HEK293T (cell line): ENCODE measurements around the gene BANK1.
"Not testable (repeated sequence)": the region's sequence is repeated elsewhere in the genome, so short reads cannot be mapped to it uniquely, and the experiment has no call there.

ENCODE experiments used
- CTCF ChIA-PET: fragments of 350-600 bp; formaldehyde crosslinking; extraction: SDS; loops from one replicate; lab custom pipeline; 2021; ENCODE audit warnings: antibody characterized with exemption, inconsistent platforms; lab: Yijun Ruan, JAX
- POLR2A ChIA-PET: fragments of 350-600 bp; formaldehyde crosslinking; extraction: SDS; loops from one replicate; lab custom pipeline; 2020; ENCODE audit warnings: antibody characterized with exemption, inconsistent platforms; lab: Yijun Ruan, JAX
- DNase-seq: peaks from one replicate; pipeline ENCODE4 v3.0.0; 2012; ENCODE audit warnings: mixed read lengths; ENCODE audit errors: extremely low spot score
- ARNT ChIP-seq: fragments of 450-650 bp; IDR thresholded peaks from 2 replicates; pipeline ENCODE4 v1.6.1; 2017; ENCODE audit warnings: mild to moderate bottlenecking
- BHLHE40 ChIP-seq: fragments of 450-650 bp; IDR thresholded peaks from 2 replicates; pipeline ENCODE4 v1.6.1; 2016; ENCODE audit warnings: mild to moderate bottlenecking, moderate library complexity, borderline replicate concordance
- CTBP1 ChIP-seq: fragments of 450-650 bp; IDR thresholded peaks from 2 replicates; pipeline ENCODE4 v1.6.1; 2016; ENCODE audit warnings: borderline replicate concordance
- ELF4 ChIP-seq: fragments of 450-650 bp; IDR thresholded peaks from 2 replicates; pipeline ENCODE4 v1.6.1; 2017; ENCODE audit warnings: antibody characterized with exemption
- FOXA1 ChIP-seq: fragments of 450-650 bp; IDR thresholded peaks from 2 replicates; pipeline ENCODE4 v1.6.1; 2016; ENCODE audit warnings: mild to moderate bottlenecking
- FOXK2 ChIP-seq: fragments of 450-650 bp; IDR thresholded peaks from 2 replicates; pipeline ENCODE4 v1.6.1; 2016; ENCODE audit warnings: mild to moderate bottlenecking
- FOXM1 ChIP-seq: fragments of 450-650 bp; IDR thresholded peaks from 2 replicates; pipeline ENCODE4 v1.6.1; 2017; ENCODE audit warnings: mild to moderate bottlenecking, borderline replicate concordance
- HDGF ChIP-seq: fragments of 450-650 bp; IDR thresholded peaks from 2 replicates; pipeline ENCODE4 v1.6.1; 2017; ENCODE audit warnings: antibody characterized with exemption, borderline replicate concordance
- L3MBTL2 ChIP-seq: fragments of 450-650 bp; conservative IDR thresholded peaks from 2 replicates; pipeline ENCODE4 v1.6.1; 2016; ENCODE audit warnings: mild to moderate bottlenecking
- LEF1 ChIP-seq: fragments of 450-650 bp; IDR thresholded peaks from 2 replicates; pipeline ENCODE4 v1.6.1; 2017; ENCODE audit warnings: mild to moderate bottlenecking, borderline replicate concordance
- NFRKB ChIP-seq: fragments of 450-650 bp; IDR thresholded peaks from 2 replicates; pipeline ENCODE4 v1.6.1; 2016; ENCODE audit warnings: mild to moderate bottlenecking, moderate library complexity
- SP1 ChIP-seq: fragments of 450-650 bp; IDR thresholded peaks from 2 replicates; pipeline ENCODE4 v1.6.1; 2017
- SUZ12 ChIP-seq: fragments of 450-650 bp; IDR thresholded peaks from 2 replicates; pipeline ENCODE4 v1.6.1; 2016; ENCODE audit warnings: mild to moderate bottlenecking
- TARDBP ChIP-seq: fragments of 450-650 bp; IDR thresholded peaks from 2 replicates; pipeline ENCODE4 v1.6.1; 2016
- ZNF384 ChIP-seq: fragments of 450-650 bp; IDR thresholded peaks from 2 replicates; pipeline ENCODE4 v1.6.1; 2016
- TF ChIP-seq, protein P1 (sequence below): fragments of 450-650 bp; IDR thresholded peaks from 2 replicates; pipeline ENCODE4 v1.6.1; 2016

Gene BANK1

GRCh38 chr4:101871962-101872676 lies 81.6 kb downstream of the BANK1 start:
- ChIA-PET CTCF (no interaction called here), POLR2A (no interaction called here)
- TF ChIP-seq HDGF (no peak), ELF4 (no peak), LEF1 (no peak), CTBP1 (no peak), FOXM1 (no peak), BHLHE40 (no peak), FOXK2 (no peak), ZNF384 (no peak), ARNT (no peak), SUZ12 (no peak), L3MBTL2 (no peak), TARDBP (no peak), FOXA1 (no peak), NFRKB (no peak), SP1 (no peak)
- TF ChIP-seq, protein P1, sequence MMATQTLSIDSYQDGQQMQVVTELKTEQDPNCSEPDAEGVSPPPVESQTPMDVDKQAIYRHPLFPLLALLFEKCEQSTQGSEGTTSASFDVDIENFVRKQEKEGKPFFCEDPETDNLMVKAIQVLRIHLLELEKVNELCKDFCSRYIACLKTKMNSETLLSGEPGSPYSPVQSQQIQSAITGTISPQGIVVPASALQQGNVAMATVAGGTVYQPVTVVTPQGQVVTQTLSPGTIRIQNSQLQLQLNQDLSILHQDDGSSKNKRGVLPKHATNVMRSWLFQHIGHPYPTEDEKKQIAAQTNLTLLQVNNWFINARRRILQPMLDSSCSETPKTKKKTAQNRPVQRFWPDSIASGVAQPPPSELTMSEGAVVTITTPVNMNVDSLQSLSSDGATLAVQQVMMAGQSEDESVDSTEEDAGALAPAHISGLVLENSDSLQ = no peak
- no peak for DNase-seq

GRCh38 chr4:101885574-101885973 lies 95.0 kb downstream of the BANK1 start:
- ChIA-PET CTCF (no interaction called here), POLR2A (no interaction called here)
- TF ChIP-seq, protein P1 = no peak
- no peak for TF ChIP-seq BHLHE40
- no peak for TF ChIP-seq FOXM1
- no peak for TF ChIP-seq ARNT
- no peak for TF ChIP-seq SUZ12
- no peak for TF ChIP-seq HDGF
- DNase-seq = no peak

DNA sequence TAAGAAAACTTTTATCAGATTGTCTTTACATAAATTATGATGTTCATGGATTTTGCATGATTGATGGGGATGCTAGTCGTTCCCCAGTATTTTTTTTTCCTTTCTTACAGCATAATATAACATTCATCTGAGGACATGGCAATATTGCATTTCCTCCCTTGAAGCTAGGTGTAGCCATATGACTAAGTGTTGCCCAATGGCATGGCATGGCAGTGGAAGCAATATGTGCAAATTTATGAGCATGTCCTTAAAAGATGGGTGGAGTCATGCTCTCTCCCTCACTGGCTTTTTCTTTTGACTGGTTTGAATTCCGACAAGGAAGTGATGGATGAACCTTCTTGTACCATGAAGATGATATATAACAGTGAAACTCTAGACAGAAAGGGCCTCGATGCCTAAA lies 96.3 kb downstream of the BANK1 start:
- ChIA-PET CTCF (no interaction called here), POLR2A (no interaction called here)
- no peak for DNase-seq
- no peak for TF ChIP-seq ZNF384
- TF ChIP-seq CTBP1 = no peak
- TF ChIP-seq HDGF = no peak

DNA sequence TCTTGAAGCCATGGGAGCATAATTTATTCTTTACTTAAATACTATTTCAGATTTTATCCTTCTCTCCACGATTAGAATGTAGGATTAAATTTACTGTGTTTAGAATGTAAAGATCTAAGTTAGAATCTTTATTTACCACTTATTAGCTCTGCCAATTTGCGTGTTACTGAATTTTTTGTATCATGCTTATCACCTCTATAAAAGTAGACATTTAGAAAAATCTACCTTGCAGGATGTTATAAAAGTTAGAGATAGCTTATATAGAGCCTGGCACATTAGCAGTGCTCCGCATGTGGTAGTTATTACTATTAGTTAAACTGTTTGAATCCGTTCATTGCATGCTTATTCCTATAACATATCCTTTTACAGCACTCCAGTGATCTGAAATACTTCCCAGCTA lies 97.9 kb downstream of the BANK1 start:
- TF ChIP-seq, protein P1 = no peak
- no peak for TF ChIP-seq ELF4
- no peak for TF ChIP-seq ZNF384
- TF ChIP-seq NFRKB = no peak
- POLR2A ChIA-PET = no interaction called here
- CTCF ChIA-PET = no interaction called here
- DNase-seq = no peak

DNA sequence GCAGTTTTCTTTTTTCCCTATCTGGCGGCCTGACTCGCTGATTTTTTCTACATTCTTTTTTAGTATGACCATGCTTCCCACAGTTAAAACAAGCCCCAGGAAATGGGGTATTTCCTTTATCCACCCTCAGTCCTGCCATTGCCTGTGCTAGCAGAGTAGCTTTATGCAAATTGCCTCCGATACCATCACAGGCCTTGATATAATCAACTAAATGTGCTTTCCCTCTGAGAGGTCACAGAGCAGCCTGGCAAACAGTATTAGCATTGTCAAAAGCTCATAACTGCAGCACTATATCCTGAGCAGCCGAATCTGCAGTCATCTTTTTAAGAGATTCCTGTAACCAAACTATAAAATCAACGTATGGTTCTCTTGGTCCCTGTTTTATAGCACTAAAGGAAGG lies 115.0 kb downstream of the BANK1 start:
- DNase-seq, POLR2A ChIA-PET, CTCF ChIA-PET: not testable (repeated sequence)

GRCh38 chr4:101910786-101911373 lies 120.3 kb downstream of the BANK1 start:
- POLR2A ChIA-PET = no interaction called here
- CTCF ChIA-PET = no interaction called here
- TF ChIP-seq ELF4 = no peak
- DNase-seq = no peak

GRCh38 chr4:101911616-101912015 lies 121.1 kb downstream of the BANK1 start:
- DNase-seq = no peak
- POLR2A ChIA-PET = no interaction called here
- CTCF ChIA-PET = no interaction called here
- TF ChIP-seq TARDBP = no peak
- TF ChIP-seq HDGF = no peak
- no peak for TF ChIP-seq FOXK2
- TF ChIP-seq ARNT = no peak
- no peak for TF ChIP-seq SUZ12
- no peak for TF ChIP-seq FOXM1

DNA sequence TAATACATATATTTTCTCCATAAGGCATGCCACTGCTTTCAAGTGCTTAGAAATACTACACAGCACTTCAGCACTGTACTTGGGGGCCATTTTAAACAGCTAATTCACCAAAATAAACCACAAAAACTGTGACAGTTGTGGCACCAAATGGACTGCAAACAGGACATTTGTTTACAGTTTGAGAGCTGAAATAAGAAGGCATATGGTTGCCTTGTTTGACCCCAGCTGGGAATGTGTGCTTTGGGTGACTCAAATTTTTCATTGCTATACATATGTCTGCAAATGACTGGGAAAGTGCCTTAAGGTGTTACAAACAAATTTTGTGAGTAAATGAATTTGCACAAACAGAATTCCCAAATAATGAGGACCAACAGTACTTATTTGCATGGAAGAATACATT lies 124.2 kb downstream of the BANK1 start:
- DNase-seq = no peak
- ChIA-PET POLR2A (no interaction called here), CTCF (no interaction called here)
- TF ChIP-seq SUZ12 = no peak
- TF ChIP-seq HDGF = no peak
- TF ChIP-seq NFRKB = no peak
- TF ChIP-seq ZNF384 = no peak
- no peak for TF ChIP-seq LEF1
- no peak for TF ChIP-seq SP1
- TF ChIP-seq ARNT = no peak
- no peak for TF ChIP-seq FOXK2
- no peak for TF ChIP-seq BHLHE40
- TF ChIP-seq TARDBP = no peak
- no peak for TF ChIP-seq CTBP1
- no peak for TF ChIP-seq FOXA1
- no peak for TF ChIP-seq FOXM1
- TF ChIP-seq L3MBTL2 = no peak
